WTC11 (cell line): ENCODE measurements around the gene IL5. TPM values are rescaled to one million over a fixed set of nuclear protein-coding genes. Genes with fewer than 3 reads are reported as not detected.

Experiments used
- ATAC-seq: fragments of 200-7000 bp; cut with Tn5 transposase; 2 replicates; pipeline ENCODE4 v1.10.0; 2021; ENCODE audit warnings: mild to moderate bottlenecking, moderate library complexity
- CTCF ChIA-PET: fragments of 300-600 bp; sonication (Branson Sonifier 250); formaldehyde crosslinking; loops from one replicate; lab custom pipeline; 2021; ENCODE audit warnings: antibody characterized with exemption; lab: Charles Lee
- POLR2A ChIA-PET: fragments of 350-600 bp; sonication (Branson Sonifier 250); formaldehyde crosslinking; loops from one replicate; lab custom pipeline; 2021; ENCODE audit warnings: antibody characterized with exemption; lab: Charles Lee
- DNase-seq: peaks from one replicate; pipeline ENCODE4 v3.0.0; 2021; ENCODE audit warnings: low spot score
- H3K27ac Mint-ChIP-seq: 2 replicates; pipeline ENCODE4 v1.8.0; 2021; ENCODE audit warnings: mixed read lengths
- H3K27me3 Mint-ChIP-seq: 2 replicates; pipeline ENCODE4 v1.8.0; 2021; ENCODE audit warnings: low read depth, mild to moderate bottlenecking, moderate library complexity, mixed read lengths
- H3K36me3 Mint-ChIP-seq: 2 replicates; pipeline ENCODE4 v1.8.0; 2021; ENCODE audit warnings: mixed read lengths
- H3K4me1 Mint-ChIP-seq: 2 replicates; pipeline ENCODE4 v1.8.0; 2022; ENCODE audit warnings: mixed read lengths
- H3K4me3 Mint-ChIP-seq: 2 replicates; pipeline ENCODE4 v1.8.0; 2021; ENCODE audit warnings: mild to moderate bottlenecking, moderate library complexity, mixed read lengths
- H3K9me3 Mint-ChIP-seq: 2 replicates; pipeline ENCODE4 v1.8.0; 2021; ENCODE audit warnings: mixed read lengths
- AFF4 ChIP-seq: sonication (generic); formaldehyde crosslinking; IDR thresholded peaks from 2 replicates; pipeline ENCODE4 v1.8.1; 2023; ENCODE audit warnings: mild to moderate bottlenecking, missing genetic modification reagents, borderline replicate concordance
- ARID4B ChIP-seq: sonication (generic); formaldehyde crosslinking; IDR thresholded peaks from 2 replicates; pipeline ENCODE4 v1.8.0; 2023; ENCODE audit warnings: missing genetic modification reagents, mild to moderate bottlenecking, borderline replicate concordance
- CBFB ChIP-seq: sonication (generic); formaldehyde crosslinking; IDR thresholded peaks from 2 replicates; pipeline ENCODE4 v1.8.1; 2022; ENCODE audit warnings: mild to moderate bottlenecking, low read depth, missing genetic modification reagents
- CTCF ChIP-seq: fragments of 200-600 bp; IDR thresholded peaks from 2 replicates; pipeline ENCODE4 v1.8.0; 2022; ENCODE audit warnings: antibody characterized with exemption
- ETV6 ChIP-seq: sonication (generic); formaldehyde crosslinking; IDR thresholded peaks from 2 replicates; pipeline ENCODE4 v1.8.1; 2022; ENCODE audit warnings: mild to moderate bottlenecking, missing genetic modification reagents
- FOXJ3 ChIP-seq: sonication (generic); formaldehyde crosslinking; IDR thresholded peaks from 2 replicates; pipeline ENCODE4 v1.9.0; 2021; ENCODE audit warnings: missing genetic modification reagents, mild to moderate bottlenecking, borderline replicate concordance
- FOXK1 ChIP-seq: sonication (generic); formaldehyde crosslinking; IDR thresholded peaks from 2 replicates; pipeline ENCODE4 v1.8.0; 2022; ENCODE audit warnings: mild to moderate bottlenecking, moderate library complexity, missing genetic modification reagents
- GTF2I ChIP-seq: fragments of 250-450 bp; sonication (Bioruptor Pico); conservative IDR thresholded peaks from 2 replicates; pipeline ENCODE4 v1.4.0; 2021; ENCODE audit warnings: mild to moderate bottlenecking
- NR3C1 ChIP-seq: sonication (generic); formaldehyde crosslinking; conservative IDR thresholded peaks from 2 replicates; pipeline ENCODE4 v1.8.1; 2023; ENCODE audit warnings: low read depth, mild to moderate bottlenecking, missing genetic modification reagents
- SOX15 ChIP-seq: fragments of 250-450 bp; sonication (Bioruptor Pico); IDR thresholded peaks from 2 replicates; pipeline ENCODE4 v1.9.0; 2021; ENCODE audit warnings: mild to moderate bottlenecking
- STAT6 ChIP-seq: sonication (generic); formaldehyde crosslinking; conservative IDR thresholded peaks from 2 replicates; pipeline ENCODE4 v1.8.1; 2023; ENCODE audit warnings: mild to moderate bottlenecking, low read depth, missing genetic modification reagents, moderate library complexity
- USF2 ChIP-seq: sonication (generic); formaldehyde crosslinking; IDR thresholded peaks from 2 replicates; pipeline ENCODE4 v1.8.1; 2023; ENCODE audit warnings: mild to moderate bottlenecking, missing genetic modification reagents, moderate library complexity
- ZBTB21 ChIP-seq: sonication (generic); formaldehyde crosslinking; IDR thresholded peaks from 2 replicates; pipeline ENCODE4 v1.8.1; 2023; ENCODE audit warnings: mild to moderate bottlenecking, missing genetic modification reagents, borderline replicate concordance
- ZNF219 ChIP-seq: sonication (generic); formaldehyde crosslinking; IDR thresholded peaks from 2 replicates; pipeline ENCODE4 v1.8.0; 2023; ENCODE audit warnings: missing genetic modification reagents, mild to moderate bottlenecking, borderline replicate concordance
- ZNF232 ChIP-seq: sonication (generic); formaldehyde crosslinking; IDR thresholded peaks from 2 replicates; pipeline ENCODE4 v1.8.0; 2022; ENCODE audit warnings: mild to moderate bottlenecking, missing genetic modification reagents
- ZNF317 ChIP-seq: sonication (generic); formaldehyde crosslinking; IDR thresholded peaks from 2 replicates; pipeline ENCODE4 v1.8.1; 2023; ENCODE audit warnings: low read depth, mild to moderate bottlenecking, moderate library complexity, missing genetic modification reagents, borderline replicate concordance
- ZNF425 ChIP-seq: fragments of 250-450 bp; sonication (Bioruptor Pico); conservative IDR thresholded peaks from 2 replicates; pipeline ENCODE4 v1.9.0; 2021; ENCODE audit warnings: mild to moderate bottlenecking
- total RNA-seq: library from RNA; stranded (reverse); gene quantifications from 3 replicates; pipeline ENCODE4 v1.2.3, GENCODE V29; 2021

The IL5 gene
- total RNA-seq, 1 experiment from 2014 or later = not detected

GRCh38 chr5:132561601-132562000 is 18.3 kb upstream of the IL5 start:
- CTCF ChIA-PET = no interaction called here
- ATAC-seq (no peak), DNase-seq (no peak)
- Mint-ChIP-seq H3K36me3 (peaks cover 2% of the 10 kb centered on the region; the same call in 1 of the 2 replicates), H3K27me3 (no peaks in the 10 kb centered on the region), H3K9me3 (peaks cover 7% of the 10 kb centered on the region), H3K27ac (no peak overlapping the region), H3K4me3 (no peak overlapping the region), H3K4me1 (peaks cover 10% of the 10 kb centered on the region)
- TF ChIP-seq ETV6 (CRISPR knock-in tag) (no peak), SOX15 (CRISPR knock-in tag) (no peak), FOXK1 (CRISPR knock-in tag) (no peak), USF2 (no peak), NR3C1 (CRISPR knock-in tag) (no peak), CTCF (no peak), ZNF425 (CRISPR knock-in tag) (no peak), FOXJ3 (CRISPR knock-in tag) (no peak), AFF4 (no peak), ZNF317 (CRISPR knock-in tag) (no peak), CBFB (CRISPR knock-in tag) (no peak), STAT6 (CRISPR knock-in tag) (no peak), ZNF219 (CRISPR knock-in tag) (no peak), ARID4B (CRISPR knock-in tag) (no peak), ZBTB21 (CRISPR knock-in tag) (no peak), GTF2I (CRISPR knock-in tag) (no peak), ZNF232 (CRISPR knock-in tag) (no peak)
- POLR2A ChIA-PET = no interaction called here
